ENCODE data around the gene ZNF569. TPM values are rescaled to one million over a fixed set of nuclear protein-coding genes. Genes with fewer than 3 reads are reported as not detected.

Gene ZNF569
- total and polyA plus RNA-seq, 2 of the 13 experiments (the other 11 are each of a cell fraction or from before 2014, with no cell fraction given) = 1.4 to 5.7 TPM

DNA sequence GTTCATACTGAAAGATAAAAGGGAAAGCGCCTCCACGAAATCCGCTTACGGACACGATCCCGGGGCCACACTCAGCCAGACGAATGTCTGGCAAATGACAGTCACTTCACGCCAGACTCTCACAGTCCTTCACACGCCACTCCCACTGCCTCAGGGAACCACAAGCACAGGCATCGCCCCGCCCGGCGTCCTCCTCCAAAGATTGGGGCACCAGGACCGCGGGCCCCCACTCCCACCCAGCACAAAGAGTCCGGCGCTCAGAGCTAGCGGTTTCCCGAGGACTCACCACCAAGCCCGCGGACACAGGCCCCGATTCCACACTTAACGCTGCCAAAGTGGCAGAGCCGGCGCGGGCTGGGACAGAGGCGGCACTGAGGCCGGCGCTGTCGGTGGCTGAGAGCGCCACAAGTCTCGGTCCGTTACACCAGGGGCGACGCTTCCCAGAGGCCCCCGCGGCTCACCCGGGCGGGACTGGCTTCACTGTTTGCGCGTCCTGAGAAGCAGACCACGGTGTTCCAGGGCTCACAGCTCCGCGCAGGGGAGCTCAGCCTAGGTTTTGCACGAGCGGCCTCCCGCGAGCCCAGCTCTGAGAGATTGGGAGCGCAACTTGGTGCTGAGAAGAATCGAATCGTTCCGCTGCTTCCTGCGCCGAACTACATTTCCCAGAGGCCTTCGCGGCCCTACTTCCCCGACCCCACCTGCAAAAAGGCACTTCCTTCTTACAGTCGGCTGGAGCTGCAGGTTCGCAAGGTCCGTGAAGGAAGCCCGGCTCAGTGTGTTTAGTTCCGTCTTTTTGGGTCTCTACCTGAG lies at the start of gene ZNF569 (continued):
- TF ChIP-seq, protein P1, sequence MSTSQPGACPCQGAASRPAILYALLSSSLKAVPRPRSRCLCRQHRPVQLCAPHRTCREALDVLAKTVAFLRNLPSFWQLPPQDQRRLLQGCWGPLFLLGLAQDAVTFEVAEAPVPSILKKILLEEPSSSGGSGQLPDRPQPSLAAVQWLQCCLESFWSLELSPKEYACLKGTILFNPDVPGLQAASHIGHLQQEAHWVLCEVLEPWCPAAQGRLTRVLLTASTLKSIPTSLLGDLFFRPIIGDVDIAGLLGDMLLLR (CRISPR knock-in tag; IDR thresholded peaks at IDR 0.05) = peak; percentile 93
- TF ChIP-seq, protein P2, sequence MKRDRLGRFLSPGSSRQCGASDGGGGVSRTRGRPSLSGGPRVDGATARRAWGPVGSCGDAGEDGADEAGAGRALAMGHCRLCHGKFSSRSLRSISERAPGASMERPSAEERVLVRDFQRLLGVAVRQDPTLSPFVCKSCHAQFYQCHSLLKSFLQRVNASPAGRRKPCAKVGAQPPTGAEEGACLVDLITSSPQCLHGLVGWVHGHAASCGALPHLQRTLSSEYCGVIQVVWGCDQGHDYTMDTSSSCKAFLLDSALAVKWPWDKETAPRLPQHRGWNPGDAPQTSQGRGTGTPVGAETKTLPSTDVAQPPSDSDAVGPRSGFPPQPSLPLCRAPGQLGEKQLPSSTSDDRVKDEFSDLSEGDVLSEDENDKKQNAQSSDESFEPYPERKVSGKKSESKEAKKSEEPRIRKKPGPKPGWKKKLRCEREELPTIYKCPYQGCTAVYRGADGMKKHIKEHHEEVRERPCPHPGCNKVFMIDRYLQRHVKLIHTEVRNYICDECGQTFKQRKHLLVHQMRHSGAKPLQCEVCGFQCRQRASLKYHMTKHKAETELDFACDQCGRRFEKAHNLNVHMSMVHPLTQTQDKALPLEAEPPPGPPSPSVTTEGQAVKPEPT (CRISPR knock-in tag; IDR thresholded peaks at IDR 0.05; ENCODE audit: low read depth) = no peak
- TF ChIP-seq, protein P3, sequence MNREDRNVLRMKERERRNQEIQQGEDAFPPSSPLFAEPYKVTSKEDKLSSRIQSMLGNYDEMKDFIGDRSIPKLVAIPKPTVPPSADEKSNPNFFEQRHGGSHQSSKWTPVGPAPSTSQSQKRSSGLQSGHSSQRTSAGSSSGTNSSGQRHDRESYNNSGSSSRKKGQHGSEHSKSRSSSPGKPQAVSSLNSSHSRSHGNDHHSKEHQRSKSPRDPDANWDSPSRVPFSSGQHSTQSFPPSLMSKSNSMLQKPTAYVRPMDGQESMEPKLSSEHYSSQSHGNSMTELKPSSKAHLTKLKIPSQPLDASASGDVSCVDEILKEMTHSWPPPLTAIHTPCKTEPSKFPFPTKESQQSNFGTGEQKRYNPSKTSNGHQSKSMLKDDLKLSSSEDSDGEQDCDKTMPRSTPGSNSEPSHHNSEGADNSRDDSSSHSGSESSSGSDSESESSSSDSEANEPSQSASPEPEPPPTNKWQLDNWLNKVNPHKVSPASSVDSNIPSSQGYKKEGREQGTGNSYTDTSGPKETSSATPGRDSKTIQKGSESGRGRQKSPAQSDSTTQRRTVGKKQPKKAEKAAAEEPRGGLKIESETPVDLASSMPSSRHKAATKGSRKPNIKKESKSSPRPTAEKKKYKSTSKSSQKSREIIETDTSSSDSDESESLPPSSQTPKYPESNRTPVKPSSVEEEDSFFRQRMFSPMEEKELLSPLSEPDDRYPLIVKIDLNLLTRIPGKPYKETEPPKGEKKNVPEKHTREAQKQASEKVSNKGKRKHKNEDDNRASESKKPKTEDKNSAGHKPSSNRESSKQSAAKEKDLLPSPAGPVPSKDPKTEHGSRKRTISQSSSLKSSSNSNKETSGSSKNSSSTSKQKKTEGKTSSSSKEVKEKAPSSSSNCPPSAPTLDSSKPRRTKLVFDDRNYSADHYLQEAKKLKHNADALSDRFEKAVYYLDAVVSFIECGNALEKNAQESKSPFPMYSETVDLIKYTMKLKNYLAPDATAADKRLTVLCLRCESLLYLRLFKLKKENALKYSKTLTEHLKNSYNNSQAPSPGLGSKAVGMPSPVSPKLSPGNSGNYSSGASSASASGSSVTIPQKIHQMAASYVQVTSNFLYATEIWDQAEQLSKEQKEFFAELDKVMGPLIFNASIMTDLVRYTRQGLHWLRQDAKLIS (CRISPR knock-in tag; IDR thresholded peaks at IDR 0.05) = no peak
- TF ChIP-seq ZNF570 (CRISPR knock-in tag; IDR thresholded peaks at IDR 0.05; ENCODE audit: borderline replicate concordance) = no peak
- TF ChIP-seq SATB2 (CRISPR knock-in tag; IDR thresholded peaks at IDR 0.05) = no peak
- TF ChIP-seq ZNF510 (CRISPR knock-in tag; IDR thresholded peaks at IDR 0.05; ENCODE audit: low read depth) = no peak
- TF ChIP-seq ZNF652 (CRISPR knock-in tag; IDR thresholded peaks at IDR 0.05; ENCODE audit: borderline replicate concordance, low read depth) = peak; percentile 42; the same call in 1 of the 2 replicates
- TF ChIP-seq ZNF451 (CRISPR knock-in tag; IDR thresholded peaks at IDR 0.05) = no peak
- TF ChIP-seq, protein P4, sequence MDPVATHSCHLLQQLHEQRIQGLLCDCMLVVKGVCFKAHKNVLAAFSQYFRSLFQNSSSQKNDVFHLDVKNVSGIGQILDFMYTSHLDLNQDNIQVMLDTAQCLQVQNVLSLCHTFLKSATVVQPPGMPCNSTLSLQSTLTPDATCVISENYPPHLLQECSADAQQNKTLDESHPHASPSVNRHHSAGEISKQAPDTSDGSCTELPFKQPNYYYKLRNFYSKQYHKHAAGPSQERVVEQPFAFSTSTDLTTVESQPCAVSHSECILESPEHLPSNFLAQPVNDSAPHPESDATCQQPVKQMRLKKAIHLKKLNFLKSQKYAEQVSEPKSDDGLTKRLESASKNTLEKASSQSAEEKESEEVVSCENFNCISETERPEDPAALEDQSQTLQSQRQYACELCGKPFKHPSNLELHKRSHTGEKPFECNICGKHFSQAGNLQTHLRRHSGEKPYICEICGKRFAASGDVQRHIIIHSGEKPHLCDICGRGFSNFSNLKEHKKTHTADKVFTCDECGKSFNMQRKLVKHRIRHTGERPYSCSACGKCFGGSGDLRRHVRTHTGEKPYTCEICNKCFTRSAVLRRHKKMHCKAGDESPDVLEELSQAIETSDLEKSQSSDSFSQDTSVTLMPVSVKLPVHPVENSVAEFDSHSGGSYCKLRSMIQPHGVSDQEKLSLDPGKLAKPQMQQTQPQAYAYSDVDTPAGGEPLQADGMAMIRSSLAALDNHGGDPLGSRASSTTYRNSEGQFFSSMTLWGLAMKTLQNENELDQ (CRISPR knock-in tag; IDR thresholded peaks at IDR 0.05; ENCODE audit: borderline replicate concordance) = no peak
- no peak for TF ChIP-seq ZNF660 (CRISPR knock-in tag; IDR thresholded peaks at IDR 0.05; ENCODE audit: borderline replicate concordance, low read depth)
- no peak for TF ChIP-seq EZH2 (conservative IDR thresholded peaks at IDR 0.05; ENCODE audit: low read depth, low read length)
- TF ChIP-seq TARDBP (CRISPR knock-in tag; IDR thresholded peaks at IDR 0.05) = peak; percentile 91
- TF ChIP-seq, protein P5, sequence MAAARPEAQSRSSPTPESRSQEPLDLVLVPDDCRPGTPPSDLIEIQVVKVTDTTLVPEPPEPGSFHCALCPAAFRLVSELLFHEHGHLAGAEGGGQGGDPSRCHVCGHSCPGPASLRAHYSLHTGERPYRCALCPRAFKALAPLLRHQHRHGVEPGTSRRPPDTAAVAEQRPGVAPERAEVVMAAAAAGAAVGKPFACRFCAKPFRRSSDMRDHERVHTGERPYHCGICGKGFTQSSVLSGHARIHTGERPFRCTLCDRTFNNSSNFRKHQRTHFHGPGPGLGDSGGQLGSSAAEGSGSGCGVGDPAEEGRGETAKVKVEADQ (CRISPR knock-in tag; IDR thresholded peaks at IDR 0.05; ENCODE audit: borderline replicate concordance) = peak; percentile 49; the same call in 1 of the 2 replicates
- TF ChIP-seq FOXM1 (CRISPR knock-in tag; IDR thresholded peaks at IDR 0.05) = no peak
- no peak for TF ChIP-seq CREB1 (IDR thresholded peaks at IDR 0.05)
- peak; percentile 84 for TF ChIP-seq CREB1 (CRISPR knock-in tag; IDR thresholded peaks at IDR 0.05)
- no peak for TF ChIP-seq SMYD3 (CRISPR knock-in tag; IDR thresholded peaks at IDR 0.05)
- no peak for TF ChIP-seq HNRNPH1 (optimal IDR thresholded peaks at IDR 0.05; ENCODE audit: low read depth, low read length)
- TF ChIP-seq IRF1 (CRISPR knock-in tag; IDR thresholded peaks at IDR 0.05; ENCODE audit: low read depth) = no peak

All from HepG2 (cell line).